K562 (cell line): Measurements from ENCODE around the gene IL10. TPM values are rescaled to one million over a fixed set of nuclear protein-coding genes. Genes with fewer than 3 reads are reported as not detected.

ENCODE experiments used
- ATAC-seq: fragments of 200-7000 bp; cut with Tn5 transposase; 3 replicates; pipeline ENCODE4 v1.9.1; 2020; ENCODE audit warnings: moderate library complexity
- BruUV-seq: library from RNA; stranded (reverse); fragments of 400-500 nt; replicated peaks from 2 replicates; lab custom pipeline; 2021; lab: Mats Ljungman, UMichigan
- CTCF ChIA-PET: fragments of 300-600 bp; formaldehyde crosslinking; extraction: SDS; loops from one replicate; lab custom pipeline; 2021; ENCODE audit warnings: low intra/inter-chr PET ratio; lab: Yijun Ruan, JAX
- POLR2A ChIA-PET: fragments of 300-600, 350-650 bp; sonication (Branson Sonifier 250); formaldehyde crosslinking; extraction: SDS; loops from one replicate; lab custom pipeline; 2021; ENCODE audit warnings: antibody characterized with exemption, inconsistent platforms; lab: Yijun Ruan, JAX
- DNase-seq, 4 experiments: peaks; one replicate each; pipeline versions ENCODE4 v3.0.0 to v3.0.0-alpha.2; 2011 to 2018; ENCODE audit warnings: low spot score in 3 of 4, mixed read lengths in 3 of 4; ENCODE audit errors: extremely low read depth in 1 of 4
- FAIRE-seq: peaks from 2 replicates; lab custom pipeline; 2011; peaks lifted over from hg19 to GRCh38; lab: Jason Lieb, UNC
- H2AFZ ChIP-seq: 2 replicates; pipeline ENCODE4 v1.6.0; 2011; ENCODE audit warnings: low read depth, low read length, control low read depth, inconsistent platforms
- H3K27ac ChIP-seq: fragments of 200-600 bp; 3 replicates; pipeline ENCODE4 v1.8.0; 2011; ENCODE audit warnings: low read depth, mild to moderate bottlenecking, control low read depth, inconsistent platforms, low read length, moderate library complexity, mixed read lengths; ENCODE audit errors: extremely low read depth
- H3K27me3 ChIP-seq, 2 experiments: fragments of 300-600 bp in 1 of 2; 2 replicates in 1 of 2; 3 replicates in 1 of 2; pipeline versions ENCODE4 v1.6.0 to v1.8.0; 2011; ENCODE audit warnings: inconsistent platforms in 2 of 2, low read length in 2 of 2, mild to moderate bottlenecking in 1 of 2, mixed read lengths in 1 of 2, moderate library complexity in 1 of 2; ENCODE audit not compliant: control insufficient read depth in 2 of 2, insufficient read depth in 2 of 2
- H3K36me3 ChIP-seq: fragments of 300-600 bp; 3 replicates; pipeline ENCODE4 v1.8.0; 2011; ENCODE audit warnings: mild to moderate bottlenecking, low read length, inconsistent platforms; ENCODE audit not compliant: control insufficient read depth, insufficient read depth
- H3K4me1 ChIP-seq, 2 experiments: fragments of 200-600 bp in 1 of 2; replicated peaks in 1 of 2; 2 replicates in 1 of 2; 3 replicates in 1 of 2; pipeline versions ENCODE4 v1.5.1 to v1.8.0; 2011; ENCODE audit warnings: inconsistent platforms in 2 of 2, low read length in 2 of 2, mild to moderate bottlenecking in 1 of 2, mixed read lengths in 1 of 2, moderate library complexity in 1 of 2; ENCODE audit not compliant: control insufficient read depth in 2 of 2, insufficient read depth in 2 of 2
- H3K4me2 ChIP-seq: 2 replicates; pipeline ENCODE4 v1.6.1; 2011; ENCODE audit warnings: low read length, control low read depth, inconsistent platforms, mixed read lengths; ENCODE audit not compliant: insufficient read depth
- H3K4me3 ChIP-seq: fragments of 200-600 bp; sonication (generic), shearing (Covaris generic); 2 replicates; pipeline ENCODE4 v1.5.1; 2016; ENCODE audit warnings: control low read depth, inconsistent platforms
- H3K79me2 ChIP-seq: fragments of 200-600 bp; 3 replicates; pipeline ENCODE4 v1.8.0; 2011; ENCODE audit warnings: low read length, inconsistent platforms; ENCODE audit not compliant: control insufficient read depth, insufficient read depth
- H3K9ac ChIP-seq, 2 experiments: 2 replicates each; pipeline versions ENCODE4 v1.6.0 to v1.6.1; 2011; ENCODE audit warnings: low read depth in 2 of 2, low read length in 2 of 2, control low read depth in 1 of 2, inconsistent platforms in 1 of 2, mild to moderate bottlenecking in 1 of 2, mixed read lengths in 1 of 2; ENCODE audit not compliant: insufficient read depth in 1 of 2
- H3K9me1 ChIP-seq: one replicate; pipeline ENCODE4 v1.6.0; 2011; ENCODE audit warnings: inconsistent platforms, mild to moderate bottlenecking, low read length, moderate library complexity; ENCODE audit not compliant: control insufficient read depth, insufficient read depth
- H3K9me3 ChIP-seq: replicated peaks from 2 replicates; pipeline ENCODE4 v1.5.1; 2011; ENCODE audit warnings: low read depth, low read length, inconsistent platforms; ENCODE audit not compliant: control insufficient read depth, insufficient read depth
- H4K20me1 ChIP-seq: replicated peaks from 2 replicates; pipeline ENCODE4 v1.6.1; 2011; ENCODE audit warnings: low read length, inconsistent platforms, mixed read lengths; ENCODE audit not compliant: control insufficient read depth, insufficient read depth
- ATF4 ChIP-seq: fragments of 450-650 bp; formaldehyde crosslinking; IDR thresholded peaks from 2 replicates; pipeline ENCODE4 v1.4.0; 2022; ENCODE audit warnings: mild to moderate bottlenecking, moderate library complexity
- CHD4 ChIP-seq: fragments of 200-600 bp; sonication (generic); IDR thresholded peaks from 3 replicates; pipeline ENCODE4 v1.6.1; 2012; ENCODE audit warnings: low read depth, mild to moderate bottlenecking, mixed read lengths, low read length, inconsistent platforms; ENCODE audit not compliant: insufficient read depth, insufficient replicate concordance, poor library complexity, severe bottlenecking
- ETS2 ChIP-seq: IDR thresholded peaks from 2 replicates; pipeline ENCODE4 v1.6.1; 2016; ENCODE audit warnings: borderline replicate concordance, missing genetic modification characterization, mild to moderate bottlenecking, moderate library complexity, missing compliant biosample characterization; ENCODE audit not compliant: poor library complexity, severe bottlenecking
- HLTF ChIP-seq: fragments of 450-650 bp; IDR thresholded peaks from 2 replicates; pipeline ENCODE4 v1.6.1; 2016
- JUND ChIP-seq, 2 experiments: IDR thresholded peaks; 2 replicates in 1 of 2; 3 replicates in 1 of 2; pipeline ENCODE4 v1.6.1; 2011; ENCODE audit warnings: borderline replicate concordance in 2 of 2, low read depth in 2 of 2, low read length in 2 of 2, improper control_type of control experiment in 1 of 2, missing biosample characterization in 1 of 2, missing genetic modification characterization in 1 of 2, missing genetic modification reagents in 1 of 2
- KDM2B ChIP-seq: fragments of 250-450 bp; sonication (Bioruptor Pico); IDR thresholded peaks from 2 replicates; pipeline ENCODE4 v1.8.0; 2021; ENCODE audit warnings: mild to moderate bottlenecking, moderate library complexity
- MYC ChIP-seq, 2 experiments: fragments of 250-450 bp in 1 of 2; sonication (Bioruptor Pico) in 1 of 2; IDR thresholded peaks; 2 replicates each; pipeline versions ENCODE4 v1.5.1 to v1.6.1; 2012 to 2021; ENCODE audit warnings: low read depth in 2 of 2, borderline replicate concordance in 1 of 2, improper control_type of control experiment in 1 of 2, low read length in 1 of 2, mild to moderate bottlenecking in 1 of 2, moderate library complexity in 1 of 2
- PBX2 ChIP-seq, 2 experiments: IDR thresholded peaks in 1 of 2; conservative IDR thresholded peaks in 1 of 2; 2 replicates each; pipeline ENCODE4 v1.6.1; 2016; ENCODE audit warnings: low read depth in 2 of 2, mild to moderate bottlenecking in 1 of 2, missing compliant biosample characterization in 1 of 2, missing genetic modification characterization in 1 of 2, moderate library complexity in 1 of 2
- RB1 ChIP-seq: fragments of 450-650 bp; IDR thresholded peaks from 2 replicates; pipeline ENCODE4 v1.6.1; 2017; ENCODE audit warnings: low read depth, mild to moderate bottlenecking
- TRIM25 ChIP-seq: fragments of 450-650 bp; IDR thresholded peaks from 2 replicates; pipeline ENCODE4 v1.7.0; 2016; ENCODE audit warnings: borderline replicate concordance
- ZEB2 ChIP-seq: fragments of 450-650 bp; IDR thresholded peaks from 2 replicates; pipeline ENCODE4 v1.6.1; 2016
- ZNF197 ChIP-seq: fragments of 200-800 bp; sonication (Bioruptor generic); IDR thresholded peaks from 2 replicates; pipeline ENCODE4 v1.6.1; 2016; ENCODE audit warnings: low read depth, missing genetic modification characterization, missing compliant biosample characterization
- ZNF239 ChIP-seq: fragments of 250-450 bp; sonication (Bioruptor Pico); IDR thresholded peaks from 2 replicates; pipeline ENCODE4 v1.4.0; 2020; ENCODE audit warnings: mild to moderate bottlenecking
- WGBS: fragments of 100-300 bp; shearing (Covaris generic); methylation state at CpG from one replicate; pipeline ENCODE4 v1.1.6; 2016; ENCODE audit warnings: low coverage, mixed read lengths; ENCODE audit not compliant: insufficient coverage; ENCODE audit errors: missing lambda C conversion rate; 5-methylcytosine and 5-hydroxymethylcytosine counted together
- in situ Hi-C: fragments of 300-500 bp; cut with MboI; formaldehyde crosslinking; loops from 4 replicates; pipeline ENCODE4 v1.15.0; 2018; ENCODE audit warnings: inconsistent platforms, mixed read lengths
- intact Hi-C: fragments of 100-400 bp; cut with micrococcal nuclease; formaldehyde crosslinking; loops from 2 replicates; pipeline ENCODE4 v1.14.2; 2022
- polyA plus RNA-seq, 8 experiments: library from polyadenylated mRNA; depleted of rRNA in 4 of 8; stranded (reverse) in 5 of 8; unstranded in 3 of 8; fragments of >200 nt; fragmentation: Nextera tagmentation in 2 of 8; fragmentation: Illumina TruSeq in 1 of 8; extraction: Ambion mirVana in 2 of 8; extraction: Trizol in 1 of 8; gene quantifications; 2 replicates each; pipeline versions ENCODE4 v1.2.1 to v1.2.3, GENCODE V29; 2011 to 2014; ENCODE audit warnings: inconsistent platforms in 1 of 8, missing spikeins in 1 of 8
- total RNA-seq, 7 experiments: library from RNA; depleted of rRNA in 6 of 7; stranded (reverse); fragments of >200 nt in 6 of 7; fragmentation: Illumina TruSeq in 2 of 7; extraction: Trizol in 2 of 7; gene quantifications; 2 replicates each; pipeline versions ENCODE4 v1.2.1 to v1.2.3, GENCODE V29; 2011 to 2021; ENCODE audit warnings: low replicate concordance in 1 of 7

The IL10 gene
- total and polyA plus RNA-seq, 9 of the 15 experiments (the other 6 are each of a cell fraction or from before 2014, with no cell fraction given): 0.29 TPM; not detected in 8

- no peak for ATAC-seq
- in situ Hi-C loops: loop anchor here (5.0 kb wide), 1 partner anchor 63 kb away; no protein-coding TSS in a partner anchor
- no peak for FAIRE-seq
- Histone ChIP-seq H3K79me2 (no peaks in the 10 kb centered on the region), H3K27ac (no peak overlapping the region), H3K4me2 (no peak overlapping the region), H3K9me3 (no peaks in the 10 kb centered on the region), H3K36me3 (no peaks in the 10 kb centered on the region), H3K4me3 (no peak overlapping the region), H3K9me1 (peaks cover 3% of the 10 kb centered on the region), H3K9ac (no peak overlapping the region), H4K20me1 (0 out of 2 replicates have a peak, but pooled peaks cover 5% of the 10 kb centered on the region), H3K27me3 (peaks cover 9 to 33% of the 10 kb centered on the region in 2 experiments; a peak in 4 of 5 replicates), H2AFZ (no peak overlapping the region), H3K4me1 (no peaks in the 10 kb centered on the region; a peak in 1 of 5 replicates)
- intact Hi-C loops: loop anchor here (2.0 to 10.0 kb wide), 2 partner anchors 166 to 306 kb away; partner anchors contain the start of gene DYRK3
- 2% methylated on average over 3 of the region's 3 CpGs for WGBS
- ChIA-PET CTCF (no interaction called here), POLR2A (no interaction called here)
- TF ChIP-seq ZNF197 (CRISPR knock-in tag): no peak
- TF ChIP-seq ETS2 (tag): no peak
- TF ChIP-seq ZEB2: no peak
- TF ChIP-seq TRIM25: no peak
- no peak for TF ChIP-seq CHD4
- no peak for TF ChIP-seq ATF4
- no peak for TF ChIP-seq HLTF
- no peak for TF ChIP-seq ZNF239 (CRISPR knock-in tag)
- no peak for TF ChIP-seq RB1
- no peak for TF ChIP-seq JUND (IDR thresholded peaks at IDR 0.05; ENCODE audit: borderline replicate concordance, low read depth, low read length)
- TF ChIP-seq JUND (tag; IDR thresholded peaks at IDR 0.05; ENCODE audit: borderline replicate concordance, low read depth, low read length): no peak
- no peak for TF ChIP-seq KDM2B (CRISPR knock-in tag)
- no peak for TF ChIP-seq PBX2 (CRISPR knock-in tag; IDR thresholded peaks at IDR 0.05; ENCODE audit: low read depth)
- no peak for TF ChIP-seq PBX2 (tag; conservative IDR thresholded peaks at IDR 0.05; ENCODE audit: low read depth)
- no peak for TF ChIP-seq MYC (IDR thresholded peaks at IDR 0.05; ENCODE audit: low read depth, low read length)
- no peak for TF ChIP-seq MYC (CRISPR knock-in tag; IDR thresholded peaks at IDR 0.05; ENCODE audit: borderline replicate concordance, low read depth)
- no TSS peak for BruUV-seq
- no peak for DNase-seq
Observed at GRCh38 chr1:206800411-206800810, 28.1 kb upstream of the IL10 start.
